Mesodermal cell (in vitro differentiated cells): Measurements from ENCODE around the gene GUCY1A2.

ENCODE experiments used
- H3K27ac ChIP-seq: 2 replicates; pipeline ENCODE4 v1.7.0; 2013; ENCODE audit warnings: mild to moderate bottlenecking, low read depth, low read length, moderate library complexity; ENCODE audit not compliant: severe bottlenecking
- H3K36me3 ChIP-seq: 2 replicates; pipeline ENCODE4 v1.7.1; 2013; ENCODE audit warnings: mild to moderate bottlenecking, low read length, moderate library complexity; ENCODE audit not compliant: control insufficient read depth, insufficient read depth
- H3K4me1 ChIP-seq: one replicate; pipeline ENCODE4 v1.7.1; 2013; ENCODE audit warnings: mild to moderate bottlenecking, low read length; ENCODE audit not compliant: insufficient read depth, control insufficient read depth, poor library complexity, severe bottlenecking
- H3K4me3 ChIP-seq: 2 replicates; pipeline ENCODE4 v1.7.0; 2013; ENCODE audit warnings: low read length, control low read depth, mild to moderate bottlenecking; ENCODE audit not compliant: insufficient read depth, poor library complexity, severe bottlenecking; ENCODE audit errors: extremely low read depth
- H3K9me3 ChIP-seq: 2 replicates; pipeline ENCODE4 v1.7.1; 2013; ENCODE audit warnings: mild to moderate bottlenecking, low read length, moderate library complexity; ENCODE audit not compliant: control insufficient read depth
- WGBS, 2 experiments: methylation state at CpG; one replicate each; pipeline ENCODE4 v1.1.5; 2013; ENCODE audit warnings: missing lambda C conversion rate in 2 of 2; ENCODE audit not compliant: insufficient coverage in 2 of 2; 5-methylcytosine and 5-hydroxymethylcytosine counted together

GUCY1A2 gene

GRCh38 chr11:106971864-106972263, 46.4 kb downstream of the GUCY1A2 start:
- no peaks in the 10 kb centered on the region for H3K36me3 ChIP-seq
- no peak overlapping the region for H3K4me3 ChIP-seq

GRCh38 chr11:106969644-106970355, 48.5 kb downstream of the GUCY1A2 start:
- peaks cover 5% of the 10 kb centered on the region for H3K4me1 ChIP-seq
- no peaks in the 10 kb centered on the region for H3K9me3 ChIP-seq
- WGBS, 2 experiments = 60% methylated on average over 1 of the region's 1 CpG; no CpG with 5 or more reads in 1 of the 2 experiments
- no peaks in the 10 kb centered on the region for H3K36me3 ChIP-seq
- H3K4me3 ChIP-seq = no peak overlapping the region
- no peak overlapping the region for H3K27ac ChIP-seq

More at GRCh38 chr11:106971864-106972263, 46.4 kb downstream of the GUCY1A2 start:
- Histone ChIP-seq H3K9me3 (no peaks in the 10 kb centered on the region), H3K27ac (no peak overlapping the region), H3K4me1 (peaks cover 5% of the 10 kb centered on the region)

- no peak overlapping the region for H3K27ac ChIP-seq
- H3K4me1 ChIP-seq = peaks cover 31% of the 10 kb centered on the region
- H3K9me3 ChIP-seq = no peaks in the 10 kb centered on the region
- no peaks in the 10 kb centered on the region for H3K36me3 ChIP-seq
- H3K4me3 ChIP-seq = no peak overlapping the region
- no CpG with 5 or more reads among the region's 2 CpGs for WGBS, 2 experiments
Observed at GRCh38 chr11:106962995-106963394, 55.3 kb downstream of the GUCY1A2 start.

GRCh38 chr11:106961518-106961917, 56.8 kb downstream of the GUCY1A2 start:
- no peaks in the 10 kb centered on the region for H3K36me3 ChIP-seq
- WGBS, 2 experiments = no CpG with 5 or more reads among the region's 1 CpG
- H3K4me1 ChIP-seq = peaks cover 38% of the 10 kb centered on the region
- no peaks in the 10 kb centered on the region for H3K9me3 ChIP-seq
- peak overlapping the region; percentile 85 for H3K27ac ChIP-seq
- H3K4me3 ChIP-seq = no peak overlapping the region

GRCh38 chr11:106961048-106961447, 57.2 kb downstream of the GUCY1A2 start:
- WGBS, 2 experiments = no CpG with 5 or more reads among the region's 1 CpG
- no peaks in the 10 kb centered on the region for H3K36me3 ChIP-seq
- peaks cover 38% of the 10 kb centered on the region for H3K4me1 ChIP-seq
- H3K9me3 ChIP-seq = no peaks in the 10 kb centered on the region
- H3K4me3 ChIP-seq = no peak overlapping the region
- H3K27ac ChIP-seq = peak overlapping the region; percentile 85

GRCh38 chr11:106959800-106960199, 58.5 kb downstream of the GUCY1A2 start:
- Histone ChIP-seq H3K4me3 (no peak overlapping the region), H3K36me3 (no peaks in the 10 kb centered on the region), H3K9me3 (no peaks in the 10 kb centered on the region), H3K27ac (peak overlapping the region; percentile 85), H3K4me1 (peaks cover 38% of the 10 kb centered on the region)
- WGBS, 2 experiments = no CpG with 5 or more reads among the region's 1 CpG

GRCh38 chr11:106959386-106959785, 58.9 kb downstream of the GUCY1A2 start:
- Histone ChIP-seq H3K4me1 (peaks cover 38% of the 10 kb centered on the region), H3K36me3 (no peaks in the 10 kb centered on the region), H3K9me3 (no peaks in the 10 kb centered on the region), H3K27ac (peak overlapping the region; percentile 69), H3K4me3 (no peak overlapping the region)
- 60% methylated on average over 1 of the region's 3 CpGs; no CpG with 5 or more reads in 1 of the 2 experiments for WGBS, 2 experiments

- Histone ChIP-seq H3K4me1 (peaks cover 38% of the 10 kb centered on the region), H3K4me3 (no peak overlapping the region)
Observed at GRCh38 chr11:106958517-106959248, 59.6 kb downstream of the GUCY1A2 start.

GRCh38 chr11:106957030-106957482, 61.2 kb downstream of the GUCY1A2 start:
- no peaks in the 10 kb centered on the region for H3K9me3 ChIP-seq
- WGBS, 2 experiments = 70 to 90% methylated on average over 4 to 5 of the region's 5 CpGs
- peaks cover 38% of the 10 kb centered on the region for H3K4me1 ChIP-seq
- H3K4me3 ChIP-seq = no peak overlapping the region
- H3K27ac ChIP-seq = no peak overlapping the region
- H3K36me3 ChIP-seq = no peaks in the 10 kb centered on the region

More at GRCh38 chr11:106958517-106959248, 59.6 kb downstream of the GUCY1A2 start:
- WGBS, 2 experiments = 42 to 64% methylated on average over 2 to 3 of the region's 7 CpGs
- Histone ChIP-seq H3K9me3 (no peaks in the 10 kb centered on the region), H3K27ac (no peak overlapping the region), H3K36me3 (no peaks in the 10 kb centered on the region)

- Histone ChIP-seq H3K36me3 (no peaks in the 10 kb centered on the region), H3K4me1 (no peaks in the 10 kb centered on the region), H3K27ac (no peak overlapping the region), H3K9me3 (no peaks in the 10 kb centered on the region), H3K4me3 (no peak overlapping the region)
Observed at GRCh38 chr11:106950067-106950491, 68.2 kb downstream of the GUCY1A2 start.

- H3K4me3 ChIP-seq = no peak overlapping the region
- no peak overlapping the region for H3K27ac ChIP-seq
- 89 to 92% methylated on average over 3 of the region's 3 CpGs for WGBS, 2 experiments
- H3K9me3 ChIP-seq = no peaks in the 10 kb centered on the region
- no peaks in the 10 kb centered on the region for H3K4me1 ChIP-seq
- no peaks in the 10 kb centered on the region for H3K36me3 ChIP-seq
Observed at GRCh38 chr11:106943089-106943488, 75.2 kb downstream of the GUCY1A2 start.
